ENCODE results near the gene DAP.

Gene DAP

DNA sequence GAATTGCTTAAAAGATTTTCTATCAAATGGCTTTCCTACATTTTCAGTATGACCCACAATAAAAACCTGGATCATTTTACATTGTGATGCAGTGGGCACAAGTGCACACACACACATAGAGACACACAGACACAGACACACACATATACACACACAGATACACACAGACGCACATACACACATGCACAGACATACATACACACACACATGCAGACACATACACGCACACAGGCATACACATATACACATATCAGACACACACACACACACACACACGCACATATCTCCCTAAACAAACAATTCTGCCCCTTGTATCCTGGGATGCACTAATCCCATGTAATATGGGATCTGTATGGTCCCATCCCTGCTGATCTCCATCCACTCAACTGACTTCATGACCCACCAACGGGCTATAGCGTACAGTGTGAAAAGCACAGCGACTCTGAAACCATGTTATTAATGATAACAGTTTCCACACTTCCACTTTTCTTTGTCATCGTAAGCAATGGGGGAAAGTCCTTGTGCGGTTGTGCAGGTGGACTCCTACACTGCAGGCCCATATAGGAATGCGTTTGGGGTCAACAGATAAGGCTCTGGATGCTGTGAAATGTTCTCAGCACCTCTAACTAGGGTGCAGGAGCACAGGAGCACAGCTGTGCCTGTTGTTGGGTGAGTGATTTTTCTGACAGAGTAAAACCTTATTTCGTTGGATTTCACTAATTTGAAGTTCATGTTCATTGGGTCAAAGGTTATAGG, 52.7 kb downstream of the DAP start:
- no peak for DNase-seq

DNA sequence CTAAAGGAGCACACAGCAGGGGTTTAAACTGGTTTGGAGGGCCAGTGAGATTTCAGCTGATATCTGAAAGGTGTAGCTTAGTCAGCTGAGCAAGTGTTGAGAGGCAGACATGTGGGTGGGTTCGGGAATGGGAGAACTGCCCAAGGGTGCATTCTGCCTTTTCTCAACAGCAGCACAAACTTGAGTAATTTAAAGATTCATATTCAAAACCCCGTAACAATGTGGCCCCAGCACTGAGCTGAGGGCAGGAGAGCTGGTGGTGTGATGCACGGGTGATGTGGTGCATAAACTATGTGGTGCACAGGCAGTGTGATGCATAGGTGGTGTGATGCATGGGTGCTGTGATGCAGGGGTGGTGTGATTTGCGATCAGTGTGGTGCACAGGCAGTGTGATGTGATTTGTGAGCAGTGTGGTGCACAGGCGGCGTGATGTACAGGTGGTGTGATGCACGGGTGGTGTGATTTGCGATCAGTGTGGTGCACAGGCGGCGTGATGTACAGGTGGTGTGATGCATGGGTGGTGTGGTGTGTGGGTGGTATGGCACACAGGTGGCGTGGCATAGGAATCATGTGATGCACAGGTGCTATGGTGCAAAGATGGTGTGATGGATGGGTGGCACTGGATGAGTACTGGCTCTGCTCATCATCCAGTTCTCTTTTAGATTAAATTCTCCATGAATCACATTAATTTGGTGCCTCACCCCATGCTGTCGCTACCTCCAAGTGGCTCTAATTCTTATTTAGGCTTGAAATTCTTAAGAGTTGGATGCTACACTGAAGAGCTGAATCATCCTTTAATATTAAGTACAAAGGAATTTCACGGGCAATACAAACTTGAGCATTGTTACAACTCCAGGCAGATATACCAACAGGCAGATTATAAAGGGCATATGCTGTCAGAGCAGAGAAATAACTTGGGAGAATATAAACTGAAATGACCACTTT, 53.6 kb downstream of the DAP start:
- DNase-seq: no peak

DNA sequence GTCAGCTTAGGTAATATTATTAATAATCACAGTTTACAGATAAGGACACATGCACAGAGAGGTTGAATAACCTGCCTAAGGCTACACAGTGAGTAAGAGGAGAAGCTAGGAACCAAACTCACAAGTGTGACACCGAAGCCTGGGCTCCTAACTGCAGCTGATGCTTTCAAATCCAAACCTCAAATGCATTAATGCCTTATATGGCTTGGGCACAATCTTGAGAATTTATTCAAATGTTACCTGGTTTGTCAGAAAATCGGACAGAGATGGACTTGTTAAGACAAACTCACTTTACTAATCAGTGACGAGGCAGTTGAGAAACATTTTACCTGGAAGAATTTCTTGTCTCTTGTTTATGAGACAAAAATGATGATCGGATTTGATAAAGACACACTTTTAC, 54.7 kb downstream of the DAP start:
- no peak for DNase-seq

DNA sequence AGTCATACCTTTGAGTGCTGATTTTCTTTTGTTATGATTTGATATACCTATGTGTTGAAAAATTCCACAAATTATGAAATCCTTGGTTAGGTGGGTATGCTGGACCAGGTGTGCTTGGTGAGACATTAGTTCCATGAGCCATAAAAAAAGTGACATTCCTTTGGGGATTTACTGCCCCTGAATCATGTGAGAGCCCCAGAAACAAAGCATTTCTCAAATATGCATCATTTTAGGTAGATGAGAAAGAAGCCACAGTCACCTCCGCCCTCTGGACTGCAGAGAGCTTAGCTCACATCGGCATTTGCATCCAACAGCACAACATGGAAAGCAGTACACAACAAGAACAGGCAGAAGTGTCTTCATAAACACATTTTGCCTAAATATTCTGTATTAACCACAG, 55.3 kb downstream of the DAP start:
- DNase-seq: no peak

DNA sequence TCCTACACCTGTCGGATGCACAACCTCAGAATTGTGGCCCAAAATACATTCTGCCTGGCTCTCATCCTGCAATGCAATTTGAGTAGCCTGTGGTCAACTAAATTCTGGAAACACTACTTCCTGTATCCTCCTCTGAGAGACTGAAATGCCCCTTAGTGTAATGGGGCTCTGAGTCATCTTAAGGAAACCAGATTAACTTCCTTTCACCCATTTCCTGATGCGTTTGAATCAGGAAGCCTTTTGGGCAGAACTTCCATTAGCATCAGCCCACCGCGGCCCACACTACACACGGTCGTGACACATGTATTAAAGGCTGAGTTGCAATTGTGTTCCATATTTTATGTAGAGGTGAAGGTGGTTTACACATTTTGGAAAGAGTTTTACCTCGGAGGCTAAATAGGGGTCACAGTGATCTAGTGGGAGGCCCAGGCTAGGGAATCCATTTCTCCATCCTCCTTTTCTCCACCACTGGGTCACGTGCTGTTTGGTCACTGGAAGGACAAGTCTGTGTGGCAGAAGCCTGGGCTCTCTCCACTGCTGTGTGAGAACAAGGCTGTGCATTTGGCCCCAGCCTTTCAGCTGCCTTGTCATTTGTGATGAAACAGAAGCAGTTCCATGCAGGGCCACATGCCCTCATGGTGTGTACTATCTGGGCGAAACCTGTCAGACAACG, 55.9 kb downstream of the DAP start:
- DNase-seq: no peak

DNA sequence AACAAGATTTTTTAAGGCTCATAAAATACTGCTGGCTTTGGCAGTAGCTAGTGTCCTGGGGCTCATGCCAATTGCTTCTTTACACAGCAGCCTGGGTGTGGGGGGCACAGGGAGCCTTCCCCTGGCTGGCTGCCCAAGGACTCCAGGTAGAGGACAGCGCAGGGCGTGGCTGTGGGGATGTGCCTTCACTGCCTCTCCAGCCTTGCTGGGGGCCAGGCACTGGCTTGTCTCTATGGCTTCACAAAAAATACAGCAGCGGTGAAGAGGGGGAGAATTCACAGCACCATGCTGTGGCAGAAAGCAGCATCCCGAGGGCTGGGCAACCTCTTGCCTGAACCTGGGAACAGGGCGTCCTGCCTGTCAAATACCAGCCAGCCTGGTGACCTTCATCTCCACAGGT, 57.4 kb downstream of the DAP start:
- no peak for DNase-seq

DNA sequence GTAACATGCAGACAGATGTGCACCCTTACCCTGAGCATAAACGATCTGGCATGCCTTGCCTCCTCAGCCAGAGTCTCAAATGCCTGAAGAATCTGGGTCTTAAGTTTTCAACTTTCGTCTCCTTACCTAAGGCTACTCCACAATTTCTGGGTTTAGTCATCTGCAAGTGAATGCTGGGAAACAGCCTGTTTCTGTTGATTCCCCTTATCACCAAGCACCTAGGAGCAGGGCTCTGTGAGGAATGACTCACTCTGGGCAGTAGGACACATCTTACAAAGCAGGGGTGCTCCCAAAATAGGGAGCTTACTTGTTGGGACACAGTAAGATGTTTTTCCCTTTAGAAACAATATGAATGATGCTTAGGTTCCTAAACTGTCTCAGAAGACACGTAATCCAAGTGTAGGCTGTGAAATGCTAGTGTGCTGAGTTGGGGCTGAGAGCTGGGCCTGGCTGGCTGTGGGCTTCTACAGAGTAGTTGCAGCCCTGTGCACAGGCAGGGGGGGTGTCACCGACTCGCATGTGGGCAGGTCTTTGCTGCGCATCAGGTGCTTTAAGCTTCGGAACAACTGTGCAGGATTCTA, 58.0 kb downstream of the DAP start:
- no peak for DNase-seq

DNA sequence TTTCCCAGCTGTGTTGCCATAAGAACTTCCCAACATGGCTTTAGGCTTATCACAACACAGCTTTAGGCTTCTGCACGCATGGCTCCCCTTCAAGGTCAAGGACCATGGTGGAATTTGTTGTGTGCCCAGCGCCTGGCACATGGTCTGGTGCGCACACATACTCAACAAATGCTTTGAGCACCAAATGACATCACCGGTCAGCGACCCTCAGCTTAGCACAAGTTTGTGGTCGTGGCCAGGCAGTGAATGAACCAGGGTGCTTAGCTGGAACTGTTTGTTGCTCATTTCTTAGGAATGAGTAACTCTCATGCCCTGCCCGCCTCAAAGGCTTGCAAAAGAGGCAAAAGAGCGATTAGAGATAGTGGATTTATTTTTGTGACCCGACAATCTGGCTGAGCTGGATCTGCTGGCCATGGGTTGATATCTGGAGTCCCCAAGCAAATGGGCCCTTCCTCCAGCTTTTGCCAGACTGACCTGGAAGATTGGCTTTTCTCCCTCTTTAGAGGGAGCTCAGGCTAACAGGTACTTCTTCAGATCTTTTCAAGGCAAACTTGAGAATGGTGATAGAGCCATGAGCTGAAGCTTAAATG, 58.9 kb downstream of the DAP start:
- no peak for DNase-seq

DNA sequence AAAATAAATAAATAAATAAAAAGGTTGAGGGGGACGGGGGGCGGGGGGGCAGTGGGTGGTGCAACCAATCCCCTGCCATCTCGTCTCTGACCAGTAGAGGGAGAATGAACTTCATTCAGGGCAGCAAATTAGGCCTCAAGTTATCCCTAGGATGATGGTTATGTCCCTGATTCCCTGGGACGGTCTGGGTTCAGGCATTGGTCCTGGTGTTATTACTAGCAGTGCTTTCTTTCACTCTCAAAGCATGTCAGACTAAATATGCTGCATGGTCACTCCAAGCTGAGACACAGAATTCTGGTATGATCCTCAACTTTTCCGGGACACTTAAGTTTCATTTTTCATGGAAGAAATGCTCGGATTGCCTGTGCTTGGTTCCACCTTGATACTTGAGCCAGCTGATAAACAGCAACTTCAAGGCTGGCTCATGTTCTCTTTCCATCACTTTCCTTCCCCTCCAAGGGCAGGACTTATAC, 59.4 kb downstream of the DAP start:
- no peak for DNase-seq

DNA sequence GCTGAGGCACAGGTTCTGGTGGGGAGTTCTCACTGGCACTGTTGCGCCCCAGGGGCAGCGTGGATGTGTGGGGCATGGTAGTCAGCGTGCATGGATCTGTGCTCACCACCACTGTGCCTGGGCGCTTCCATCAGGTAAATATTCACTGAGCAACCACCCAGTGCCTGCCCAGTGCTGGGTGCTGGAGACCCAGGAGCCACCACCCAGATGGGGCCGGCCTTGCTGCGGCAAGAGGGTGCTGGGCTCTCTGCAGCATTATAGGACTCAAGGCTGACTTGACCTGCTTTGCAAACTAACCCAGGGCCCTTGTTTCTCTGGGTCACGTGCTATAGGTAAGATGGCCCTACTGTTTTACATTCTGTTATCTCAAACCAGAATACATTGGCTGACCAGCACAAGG, 60.5 kb downstream of the DAP start:
- no peak for DNase-seq

DNA sequence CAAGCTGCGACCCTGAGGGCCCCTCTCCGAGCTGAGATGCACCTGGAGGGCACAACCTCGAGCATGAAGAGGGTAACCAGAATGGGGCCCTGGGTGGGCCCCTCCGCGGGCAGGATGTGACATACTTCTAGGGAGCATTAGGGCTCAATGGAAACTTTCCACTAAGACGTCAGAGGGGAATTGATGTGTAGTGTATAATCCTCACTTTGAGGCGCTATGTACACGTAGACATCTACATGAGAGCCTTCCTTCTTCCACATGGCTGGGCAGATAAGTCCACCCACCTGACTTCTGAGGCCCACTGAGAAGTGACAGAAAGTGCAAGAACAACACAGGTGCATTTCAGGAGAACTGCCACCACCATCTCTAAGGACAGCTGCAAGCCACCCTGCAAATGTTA, 61.0 kb downstream of the DAP start:
- DNase-seq: no peak

DNA sequence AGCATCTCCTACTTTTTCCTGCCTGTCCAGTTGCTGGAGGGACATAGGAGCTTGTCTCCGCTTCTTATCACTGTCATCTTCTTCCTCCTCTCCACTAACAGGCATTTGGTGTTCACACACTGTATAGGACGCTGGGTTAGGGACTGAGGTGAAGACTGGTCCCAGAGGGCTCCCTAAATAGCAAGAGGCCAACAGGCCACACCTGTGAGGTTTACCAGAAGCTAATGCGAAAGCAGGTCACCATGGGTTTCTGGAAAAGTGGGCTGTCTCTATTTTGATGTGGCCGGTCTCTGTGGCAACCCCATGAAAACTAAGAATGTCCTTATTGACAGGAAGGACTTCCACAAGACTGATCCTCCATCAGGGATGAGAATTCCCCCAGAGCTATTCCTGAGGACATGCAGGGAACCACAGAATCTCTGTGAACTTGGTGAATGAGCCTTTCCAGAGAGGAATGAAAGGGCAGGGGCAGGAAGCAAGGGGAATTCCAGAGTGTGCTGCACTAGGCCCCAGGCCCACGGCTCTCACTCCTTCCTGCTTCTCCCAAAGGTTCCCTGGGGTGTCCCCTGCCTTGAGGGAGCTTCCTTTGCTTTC, 61.7 kb downstream of the DAP start:
- DNase-seq: no peak

DNA sequence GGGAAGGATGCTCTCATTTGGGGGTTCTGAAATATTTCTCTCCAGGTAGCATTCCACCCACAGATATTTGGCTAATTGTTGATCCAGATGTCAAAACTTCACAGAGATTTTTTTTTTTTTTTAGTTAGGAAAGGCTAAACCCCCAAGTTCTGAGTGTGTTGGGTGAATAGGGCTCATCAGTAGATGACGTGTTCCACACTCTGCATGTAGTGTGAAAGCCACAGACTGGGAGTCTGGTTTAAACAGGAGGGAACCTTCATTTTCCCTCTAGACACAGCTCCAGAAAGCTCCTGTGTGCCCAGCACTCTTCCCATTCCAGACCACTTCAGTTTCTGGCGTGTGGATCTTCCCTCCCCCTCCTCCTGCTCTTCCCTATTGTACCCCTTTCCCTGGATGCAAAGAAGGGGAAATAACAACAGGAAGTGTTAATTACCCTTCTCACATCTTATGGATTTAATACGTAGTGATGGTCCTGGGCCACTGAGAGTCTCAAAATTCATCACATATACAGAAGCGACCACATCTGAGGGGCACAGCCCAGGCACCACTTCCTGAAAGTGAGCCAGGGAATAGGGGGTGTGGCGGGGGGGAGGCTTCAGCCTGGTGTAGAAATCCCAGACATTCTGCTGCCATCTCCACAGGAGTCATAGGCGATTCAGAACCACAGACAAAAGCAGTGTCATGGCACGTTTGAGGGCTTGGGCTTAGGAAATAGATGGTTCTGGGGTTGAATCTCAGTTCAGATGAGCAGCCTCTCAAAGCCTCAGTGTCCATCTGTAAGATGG, 65.1 kb downstream of the DAP start:
- no peak for DNase-seq

DNA sequence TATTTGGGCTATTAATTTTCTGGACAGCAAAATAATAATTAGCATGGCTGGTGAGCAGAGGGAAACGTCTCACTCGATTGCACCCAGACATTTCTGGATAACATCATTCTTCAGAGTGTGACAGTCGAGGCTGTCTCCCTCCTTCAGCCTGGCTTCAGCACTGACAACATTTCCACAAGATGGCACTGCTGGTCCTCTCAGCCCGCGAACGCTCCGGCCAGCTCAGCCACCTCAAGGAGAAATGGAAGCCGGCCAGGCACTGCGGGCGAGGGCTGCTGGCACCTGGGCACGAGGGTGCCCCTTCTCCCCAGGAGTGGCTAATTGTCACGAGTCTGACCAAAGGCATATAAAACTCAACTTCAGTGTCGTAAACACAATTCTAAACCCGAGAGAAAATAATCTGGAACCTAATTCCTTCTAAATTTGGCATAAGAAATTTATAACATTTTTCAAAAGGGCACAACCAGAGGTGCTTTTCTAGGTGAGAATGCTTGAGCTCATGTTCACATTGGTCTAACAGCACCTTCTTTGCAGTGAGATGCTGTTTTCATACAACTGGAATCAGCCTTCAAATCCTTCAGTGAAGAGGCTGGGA, 65.9 kb downstream of the DAP start:
- no peak for DNase-seq

DNA sequence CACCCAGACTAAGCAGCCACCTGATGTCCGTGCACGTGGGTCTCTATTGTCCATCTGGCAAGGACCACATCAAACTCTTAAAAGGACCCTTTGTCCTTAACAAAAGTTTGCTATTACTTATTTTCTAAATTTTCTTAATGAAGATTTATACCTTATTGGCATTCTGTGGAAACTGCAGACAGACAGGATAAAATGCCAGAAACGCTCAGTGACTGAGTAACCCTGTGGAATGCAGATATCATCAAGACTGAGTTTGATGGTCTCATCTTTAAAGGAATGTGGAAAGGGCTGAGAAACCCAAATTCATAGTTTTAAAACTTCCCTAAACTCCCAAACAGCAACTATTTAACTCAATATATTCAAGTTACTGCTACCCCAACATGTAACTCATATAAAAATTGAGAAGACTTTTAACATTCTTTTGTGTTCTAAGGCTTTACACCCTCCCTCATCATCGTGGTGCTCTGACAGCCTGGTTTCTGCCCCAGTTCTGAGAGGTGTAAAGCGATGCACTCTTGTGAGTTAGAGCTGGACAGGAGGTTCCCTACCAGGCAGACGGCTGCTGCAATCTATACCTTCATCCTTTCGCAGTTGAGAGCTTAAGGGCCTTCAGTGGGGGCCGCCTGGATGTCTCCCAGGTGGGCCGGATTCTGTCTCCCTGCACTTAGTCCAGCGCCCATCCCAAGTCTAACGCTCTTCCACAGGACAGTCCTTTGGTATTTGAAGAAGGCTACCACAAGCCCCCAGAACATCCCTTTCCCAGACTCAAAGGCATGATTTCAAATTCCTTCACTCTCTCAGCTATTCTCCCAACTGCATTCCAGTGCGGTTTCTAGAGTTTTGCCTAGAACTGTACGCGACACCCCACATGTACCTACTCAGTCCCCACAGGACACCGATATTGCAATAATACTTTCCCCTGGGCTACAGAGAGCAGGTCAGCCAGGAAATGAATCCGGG, 68.9 kb downstream of the DAP start:
- DNase-seq: no peak

DNA sequence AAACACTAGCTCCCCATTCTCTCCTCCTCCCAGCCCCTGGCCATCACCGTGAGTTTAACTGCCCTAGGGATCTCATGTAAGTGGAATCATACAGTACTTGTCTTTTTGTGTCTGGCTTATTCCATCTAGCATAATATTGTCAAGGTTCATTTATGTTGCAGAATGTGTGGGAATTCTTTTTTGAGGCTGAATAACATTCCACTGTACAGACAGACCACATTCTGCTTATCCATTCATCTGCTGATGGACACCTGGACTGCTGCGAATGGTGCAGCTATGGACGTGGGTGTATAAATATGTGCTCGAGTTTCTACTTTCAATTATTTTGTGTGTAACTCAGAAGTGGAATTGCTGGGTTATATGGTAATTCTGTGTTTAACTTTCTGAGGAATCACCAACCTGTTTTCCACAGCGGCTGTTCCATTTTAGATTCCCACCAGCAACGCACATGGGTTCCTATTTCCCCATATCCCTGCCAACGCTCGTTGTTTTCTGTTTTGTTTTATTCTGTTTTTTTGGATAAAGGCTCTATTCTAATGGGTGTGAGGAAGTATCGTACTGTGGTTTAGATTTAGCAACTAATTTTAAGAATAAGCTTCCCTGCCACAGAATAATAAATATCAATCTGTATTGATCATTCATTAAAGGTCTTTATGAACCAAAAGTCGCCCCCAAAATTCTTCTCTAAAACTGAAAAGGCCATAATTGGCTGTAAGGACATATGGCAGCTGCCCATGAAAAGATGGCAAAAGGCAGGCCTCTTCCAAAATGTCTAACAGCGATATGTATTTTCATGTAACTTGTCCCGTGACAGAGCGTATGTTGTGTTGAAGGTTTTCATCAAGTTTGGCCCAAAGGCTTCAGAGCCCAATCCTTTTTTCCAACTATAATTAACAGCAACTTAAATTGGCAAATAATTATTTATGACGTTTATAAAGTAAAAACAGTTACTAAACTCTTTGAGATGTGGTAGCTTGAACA, 70.3 kb downstream of the DAP start:
- DNase-seq: no peak

DNA sequence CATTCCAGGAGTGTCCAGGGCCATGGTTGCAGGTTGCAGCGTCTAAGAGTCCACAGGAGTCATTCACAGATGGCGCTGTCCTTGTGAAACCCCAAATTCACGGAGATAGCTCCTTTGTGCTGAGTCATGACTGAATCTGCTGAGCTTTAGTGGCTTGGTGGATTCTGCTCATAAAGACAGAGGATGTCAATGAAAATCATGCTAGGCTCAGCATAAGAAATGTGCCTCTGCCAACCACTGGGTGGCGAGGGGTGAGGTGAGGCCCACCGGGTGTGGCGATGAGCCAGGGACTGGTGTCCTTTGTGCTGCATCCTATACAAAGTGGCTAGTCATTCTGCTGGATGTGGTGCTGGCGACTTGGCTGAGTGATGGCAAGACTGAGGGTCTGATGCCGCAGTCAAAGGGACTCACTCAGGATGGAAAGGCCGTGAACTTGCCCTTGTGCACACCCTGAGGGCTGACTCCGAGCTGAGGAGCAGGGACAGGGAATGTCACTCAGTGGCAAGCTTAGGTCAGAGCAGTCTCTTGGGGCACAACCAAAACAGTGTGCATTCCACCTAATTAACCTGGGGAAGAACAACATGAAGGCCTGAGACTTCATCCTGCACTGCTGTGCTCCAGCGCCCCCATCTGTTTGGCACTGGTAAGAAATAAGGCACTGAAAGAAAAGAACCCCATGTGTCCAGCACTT, 71.5 kb downstream of the DAP start:
- no peak for DNase-seq

DNA sequence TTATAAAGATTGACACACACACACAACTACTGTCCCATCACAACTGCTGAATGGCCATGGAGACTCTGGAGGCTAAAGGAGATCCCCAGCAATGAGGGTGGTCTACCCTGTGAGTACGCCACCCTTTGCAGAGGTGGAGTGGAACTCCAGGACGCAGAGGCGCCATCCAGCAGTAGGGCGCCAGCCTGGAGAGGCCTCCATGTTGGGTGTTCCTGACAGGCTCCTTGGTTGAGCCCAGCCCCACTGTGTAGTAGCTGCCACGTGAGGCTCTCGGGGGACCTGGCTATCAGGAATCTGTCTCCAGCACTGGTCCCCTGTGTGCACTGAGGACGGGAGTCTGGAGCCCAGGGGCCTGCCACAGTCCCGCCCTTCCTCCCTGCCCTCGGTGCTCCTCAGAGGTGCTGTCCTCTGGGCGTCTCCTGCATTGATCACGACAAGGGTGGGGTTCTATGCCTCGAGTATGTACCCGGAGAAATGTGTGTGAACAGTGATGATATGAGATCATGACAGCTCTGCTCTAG, 72.3 kb downstream of the DAP start:
- no peak for DNase-seq

All from KG1 (cell line).